A673 (cell line): ENCODE results near the gene STARD13. TPM values are rescaled to one million over a fixed set of nuclear protein-coding genes. Genes with fewer than 3 reads are reported as not detected.

Source experiments
- BruUV-seq: library from RNA; stranded (reverse); fragments of 400-500 nt; replicated peaks from 2 replicates; lab custom pipeline; 2021; lab: Mats Ljungman, UMichigan
- CTCF ChIA-PET: fragments of 300-600 bp; sonication (Branson Sonifier 250); formaldehyde crosslinking; loops from one replicate; lab custom pipeline; 2022; ENCODE audit warnings: antibody characterized with exemption; lab: Charles Lee
- POLR2A ChIA-PET: fragments of 300-600 bp; sonication (Branson Sonifier 250); formaldehyde crosslinking; loops from one replicate; lab custom pipeline; 2022; ENCODE audit warnings: antibody characterized with exemption; ENCODE audit not compliant: low non-redundant PET; lab: Charles Lee
- DNase-seq: peaks from one replicate; pipeline ENCODE4 v3.0.0-alpha.2; 2015; ENCODE audit warnings: low spot score
- H3K27ac ChIP-seq: fragments of 200-600 bp; sonication (generic); 2 replicates; pipeline ENCODE4 v1.5.1; 2016; ENCODE audit warnings: mixed run types, low read depth, mild to moderate bottlenecking, mixed read lengths, antibody characterized with exemption, low read length; ENCODE audit not compliant: poor library complexity, severe bottlenecking
- H3K27me3 ChIP-seq: fragments of 200-600 bp; sonication (generic); replicated peaks from 2 replicates; pipeline ENCODE4 v1.6.1; 2017; ENCODE audit warnings: mixed run types, low read depth, mild to moderate bottlenecking, mixed read lengths, antibody characterized with exemption, low read length; ENCODE audit not compliant: insufficient read depth, poor library complexity
- H3K36me3 ChIP-seq: fragments of 200-600 bp; sonication (generic); 2 replicates; pipeline ENCODE4 v1.6.1; 2016; ENCODE audit warnings: mixed run types, mild to moderate bottlenecking, mixed read lengths, antibody characterized with exemption, low read length; ENCODE audit not compliant: insufficient read depth, poor library complexity, severe bottlenecking
- H3K4me1 ChIP-seq: fragments of 200-600 bp; sonication (generic); 2 replicates; pipeline ENCODE4 v1.6.1; 2017; ENCODE audit warnings: mixed run types, mild to moderate bottlenecking, mixed read lengths, antibody characterized with exemption, low read length; ENCODE audit not compliant: insufficient read depth, poor library complexity, severe bottlenecking
- H3K4me3 ChIP-seq: fragments of 200-600 bp; sonication (generic); 2 replicates; pipeline ENCODE4 v1.5.1; 2016; ENCODE audit warnings: low read depth, mixed run types, mild to moderate bottlenecking, mixed read lengths, low read length; ENCODE audit not compliant: poor library complexity, severe bottlenecking
- H3K9me3 ChIP-seq: fragments of 200-600 bp; sonication (generic); 2 replicates; pipeline ENCODE4 v1.6.1; 2016; ENCODE audit warnings: mixed run types, low read depth, mild to moderate bottlenecking, mixed read lengths, antibody characterized with exemption, low read length; ENCODE audit not compliant: poor library complexity, severe bottlenecking
- EZH2 ChIP-seq: fragments of 200-600 bp; sonication (generic); IDR thresholded peaks from 2 replicates; pipeline ENCODE4 v1.6.1; 2017; ENCODE audit warnings: borderline replicate concordance, low read depth, mild to moderate bottlenecking, mixed read lengths, antibody characterized with exemption, low read length; ENCODE audit not compliant: poor library complexity, severe bottlenecking
- intact Hi-C: fragments of 100-400 bp; cut with micrococcal nuclease; formaldehyde crosslinking; loops from one replicate; pipeline ENCODE4 v1.10.0; 2022; ENCODE audit not compliant: unreplicated experiment
- total RNA-seq: library from RNA; stranded (reverse); gene quantifications from 2 replicates; pipeline ENCODE4 v1.2.3, GENCODE V29; 2021
- TF ChIP-seq, protein P1 (sequence below): fragments of 300-800, 200-600 bp; sonication (generic); conservative IDR thresholded peaks from 2 replicates; pipeline ENCODE4 v1.5.1; 2017; ENCODE audit warnings: low read depth, mild to moderate bottlenecking, antibody characterized with exemption, low read length, moderate library complexity, mixed read lengths

Gene STARD13
- total RNA-seq, 1 experiment from 2014 or later, result 45.7 TPM

- BruUV-seq, result no TSS peak
- no peak for TF ChIP-seq EZH2
- TF ChIP-seq, protein P1, sequence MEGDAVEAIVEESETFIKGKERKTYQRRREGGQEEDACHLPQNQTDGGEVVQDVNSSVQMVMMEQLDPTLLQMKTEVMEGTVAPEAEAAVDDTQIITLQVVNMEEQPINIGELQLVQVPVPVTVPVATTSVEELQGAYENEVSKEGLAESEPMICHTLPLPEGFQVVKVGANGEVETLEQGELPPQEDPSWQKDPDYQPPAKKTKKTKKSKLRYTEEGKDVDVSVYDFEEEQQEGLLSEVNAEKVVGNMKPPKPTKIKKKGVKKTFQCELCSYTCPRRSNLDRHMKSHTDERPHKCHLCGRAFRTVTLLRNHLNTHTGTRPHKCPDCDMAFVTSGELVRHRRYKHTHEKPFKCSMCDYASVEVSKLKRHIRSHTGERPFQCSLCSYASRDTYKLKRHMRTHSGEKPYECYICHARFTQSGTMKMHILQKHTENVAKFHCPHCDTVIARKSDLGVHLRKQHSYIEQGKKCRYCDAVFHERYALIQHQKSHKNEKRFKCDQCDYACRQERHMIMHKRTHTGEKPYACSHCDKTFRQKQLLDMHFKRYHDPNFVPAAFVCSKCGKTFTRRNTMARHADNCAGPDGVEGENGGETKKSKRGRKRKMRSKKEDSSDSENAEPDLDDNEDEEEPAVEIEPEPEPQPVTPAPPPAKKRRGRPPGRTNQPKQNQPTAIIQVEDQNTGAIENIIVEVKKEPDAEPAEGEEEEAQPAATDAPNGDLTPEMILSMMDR, result no peak
These were observed 176.3 kb downstream of the STARD13 start for GRCh38 chr13:33109271-33109697.

GRCh38 chr13:33108620-33109019 is 176.9 kb downstream of the STARD13 start:
- Histone ChIP-seq H3K4me3 (no peak overlapping the region), H3K9me3 (no peaks in the 10 kb centered on the region), H3K27me3 (no peaks in the 10 kb centered on the region), H3K36me3 (peaks cover 86% of the 10 kb centered on the region), H3K4me1 (peaks cover 36% of the 10 kb centered on the region), H3K27ac (peak overlapping the region; percentile 66)
- ChIA-PET POLR2A (no interaction called here), CTCF (no interaction called here)
- TF ChIP-seq, protein P1, result no peak
- no peak for TF ChIP-seq EZH2
- intact Hi-C loops, result no loop called here
- DNase-seq, result no peak
- no TSS peak for BruUV-seq

More at GRCh38 chr13:33109271-33109697, 176.3 kb downstream of the STARD13 start:
- H3K4me1 ChIP-seq, result peaks cover 36% of the 10 kb centered on the region
- H3K27me3 ChIP-seq, result no peaks in the 10 kb centered on the region
- H3K4me3 ChIP-seq, result no peak overlapping the region
- ChIA-PET POLR2A (interaction anchor here (0.6 kb wide), 1 partner anchor 423 kb away, joined by 4 read pairs; no protein-coding TSS in a partner anchor), CTCF (interaction anchor here (1.0 kb wide), 1 partner anchor 14 kb away, joined by 3 read pairs; no protein-coding TSS in a partner anchor)
- no peaks in the 10 kb centered on the region for H3K9me3 ChIP-seq
- intact Hi-C loops, result no loop called here
- peaks cover 93% of the 10 kb centered on the region for H3K36me3 ChIP-seq
- H3K27ac ChIP-seq, result peak overlapping the region; percentile 66
- DNase-seq, result peak; percentile 54

DNA sequence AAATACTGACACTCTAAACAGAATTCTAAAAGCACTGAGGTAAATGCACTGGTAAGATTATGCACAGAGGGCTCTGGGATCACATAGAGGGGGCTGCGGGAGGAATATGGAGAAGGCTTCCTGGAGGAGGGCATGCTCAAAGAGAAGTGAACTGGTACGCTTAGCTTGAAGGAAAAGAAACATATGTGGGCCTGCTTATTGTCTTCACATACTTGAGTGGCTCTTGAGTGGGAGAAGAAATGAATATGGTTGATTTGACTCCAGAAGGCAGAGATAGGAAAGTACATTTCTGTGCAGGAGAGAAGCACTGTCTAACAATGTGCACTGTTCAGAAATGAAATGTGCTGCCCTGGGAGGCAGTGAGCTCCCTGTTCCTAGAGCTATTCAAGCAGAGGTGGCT is 178.2 kb downstream of the STARD13 start:
- DNase-seq, result no peak
- POLR2A ChIA-PET, result no interaction called here
- BruUV-seq, result no TSS peak

More for the DNA sequence above, 178.2 kb downstream of the STARD13 start:
- no peaks in the 10 kb centered on the region for H3K27me3 ChIP-seq
- H3K9me3 ChIP-seq, result no peaks in the 10 kb centered on the region
- no peak overlapping the region for H3K27ac ChIP-seq
- intact Hi-C loops, result no loop called here
- H3K4me3 ChIP-seq, result no peak overlapping the region
- H3K36me3 ChIP-seq, result peaks cover 74% of the 10 kb centered on the region
- CTCF ChIA-PET, result no interaction called here
- TF ChIP-seq, protein P1, result no peak
- TF ChIP-seq EZH2, result no peak
- peaks cover 36% of the 10 kb centered on the region for H3K4me1 ChIP-seq
